KMS-11 (cell line): Measurements from ENCODE around the gene SLC2A13.

ENCODE experiments used
- H2AFZ ChIP-seq: fragments of 200-600 bp; sonication (generic); 2 replicates; pipeline ENCODE4 v1.6.1; 2016; ENCODE audit warnings: antibody characterized with exemption, mixed run types, low read depth
- H3K27ac ChIP-seq: fragments of 200-600 bp; sonication (generic); 2 replicates; pipeline ENCODE4 v1.6.1; 2016; ENCODE audit warnings: mild to moderate bottlenecking, mixed run types
- H3K27me3 ChIP-seq: fragments of 200-600 bp; sonication (generic); 2 replicates; pipeline ENCODE4 v1.6.1; 2017; ENCODE audit warnings: mild to moderate bottlenecking, low read depth, mixed run types, moderate library complexity; ENCODE audit not compliant: insufficient read depth
- H3K36me3 ChIP-seq: fragments of 200-600 bp; sonication (generic); 2 replicates; pipeline ENCODE4 v1.6.1; 2017; ENCODE audit warnings: mild to moderate bottlenecking, mixed run types; ENCODE audit not compliant: insufficient read depth
- H3K4me1 ChIP-seq: fragments of 200-600 bp; sonication (generic); 2 replicates; pipeline ENCODE4 v1.6.1; 2016; ENCODE audit warnings: mild to moderate bottlenecking, low read depth, mixed run types; ENCODE audit not compliant: poor library complexity, severe bottlenecking
- H3K4me2 ChIP-seq: fragments of 200-600 bp; sonication (generic); 2 replicates; pipeline ENCODE4 v1.7.0; 2016; ENCODE audit warnings: mild to moderate bottlenecking, mixed run types
- H3K4me3 ChIP-seq: fragments of 200-600 bp; sonication (generic); IDR thresholded peaks from 2 replicates; pipeline ENCODE4 v1.6.1; 2017; ENCODE audit warnings: low read depth, low read length, mixed read lengths; ENCODE audit not compliant: insufficient read depth
- H3K79me2 ChIP-seq: fragments of 200-600 bp; sonication (generic); 2 replicates; pipeline ENCODE4 v1.6.1; 2016; ENCODE audit warnings: low read depth, mixed run types; ENCODE audit not compliant: insufficient read depth
- H3K9ac ChIP-seq: fragments of 200-600 bp; sonication (generic); 2 replicates; pipeline ENCODE4 v1.6.1; 2016; ENCODE audit warnings: mild to moderate bottlenecking, mixed run types
- H4K20me1 ChIP-seq: fragments of 200-600 bp; sonication (generic); 2 replicates; pipeline ENCODE4 v1.6.1; 2016; ENCODE audit warnings: mild to moderate bottlenecking, mixed run types; ENCODE audit not compliant: insufficient read depth
- CTCF ChIP-seq: fragments of 200-600 bp; sonication (generic); conservative IDR thresholded peaks from 2 replicates; pipeline ENCODE4 v1.6.1; 2017; ENCODE audit warnings: low read depth, mild to moderate bottlenecking, antibody characterized with exemption, low read length, moderate library complexity, mixed read lengths

Gene SLC2A13

GRCh38 chr12:39884616-39885125 is 221.2 kb downstream of the SLC2A13 start:
- no peaks in the 10 kb centered on the region for H3K79me2 ChIP-seq
- no peak overlapping the region for H3K4me2 ChIP-seq
- H2AFZ ChIP-seq = no peak overlapping the region
- TF ChIP-seq CTCF = no peak
- H3K27me3 ChIP-seq = no peaks in the 10 kb centered on the region
- H4K20me1 ChIP-seq = no peaks in the 10 kb centered on the region
- no peak overlapping the region for H3K9ac ChIP-seq
- no peaks in the 10 kb centered on the region for H3K4me1 ChIP-seq
- no peak overlapping the region for H3K4me3 ChIP-seq
- H3K27ac ChIP-seq = no peak overlapping the region
- H3K36me3 ChIP-seq = no peaks in the 10 kb centered on the region

GRCh38 chr12:39883411-39883810 is 222.5 kb downstream of the SLC2A13 start:
- Histone ChIP-seq H3K9ac (no peak overlapping the region), H3K4me2 (no peak overlapping the region), H3K36me3 (no peaks in the 10 kb centered on the region), H3K27ac (no peak overlapping the region), H3K27me3 (no peaks in the 10 kb centered on the region), H3K4me1 (no peaks in the 10 kb centered on the region), H3K4me3 (no peak overlapping the region), H2AFZ (no peak overlapping the region), H4K20me1 (no peaks in the 10 kb centered on the region), H3K79me2 (no peaks in the 10 kb centered on the region)
- no peak for TF ChIP-seq CTCF

- Histone ChIP-seq H3K27ac (no peak overlapping the region), H4K20me1 (no peaks in the 10 kb centered on the region), H2AFZ (no peak overlapping the region), H3K4me1 (no peaks in the 10 kb centered on the region), H3K9ac (no peak overlapping the region), H3K4me2 (no peak overlapping the region), H3K79me2 (no peaks in the 10 kb centered on the region), H3K27me3 (no peaks in the 10 kb centered on the region), H3K4me3 (no peak overlapping the region), H3K36me3 (no peaks in the 10 kb centered on the region)
- TF ChIP-seq CTCF = no peak
Observed at GRCh38 chr12:39878753-39879152, 227.1 kb downstream of the SLC2A13 start.

- Histone ChIP-seq H3K9ac (no peak overlapping the region), H3K4me1 (no peaks in the 10 kb centered on the region), H3K36me3 (no peaks in the 10 kb centered on the region), H3K27ac (no peak overlapping the region), H3K4me3 (no peak overlapping the region), H3K79me2 (no peaks in the 10 kb centered on the region), H2AFZ (no peak overlapping the region), H3K4me2 (no peak overlapping the region), H4K20me1 (no peaks in the 10 kb centered on the region), H3K27me3 (no peaks in the 10 kb centered on the region)
- TF ChIP-seq CTCF = no peak
Observed at GRCh38 chr12:39875721-39876120, 230.2 kb downstream of the SLC2A13 start.

GRCh38 chr12:39874785-39875184 is 231.1 kb downstream of the SLC2A13 start:
- H4K20me1 ChIP-seq = no peaks in the 10 kb centered on the region
- no peak overlapping the region for H2AFZ ChIP-seq
- H3K4me2 ChIP-seq = no peak overlapping the region
- no peaks in the 10 kb centered on the region for H3K4me1 ChIP-seq
- TF ChIP-seq CTCF = no peak
- H3K36me3 ChIP-seq = no peaks in the 10 kb centered on the region
- no peak overlapping the region for H3K27ac ChIP-seq
- no peak overlapping the region for H3K4me3 ChIP-seq
- no peaks in the 10 kb centered on the region for H3K79me2 ChIP-seq
- H3K27me3 ChIP-seq = no peaks in the 10 kb centered on the region
- H3K9ac ChIP-seq = no peak overlapping the region
